Measurements from ENCODE around the gene BCL3. TPM values are rescaled to one million over a fixed set of nuclear protein-coding genes. Genes with fewer than 3 reads are reported as not detected.
A peak's percentile ranks its signal among the peaks of the same experiment; 100 is the strongest.

Gene BCL3
- total RNA-seq, 2 donors from 2014 or later: 149 to 168 TPM

- H3K9me3 ChIP-seq (ENCODE audit: control insufficient read depth, low read length, poor library complexity, severe bottlenecking): no peaks in the 10 kb centered on the region
- H3K4me3 Mint-ChIP-seq: no peak overlapping the region
These were observed 23.3 kb upstream of the BCL3 start for GRCh38 chr19:44725251-44725650.

GRCh38 chr19:44725684-44726083, 22.8 kb upstream of the BCL3 start:
- ATAC-seq (no peak), DNase-seq (no peak)
- Mint-ChIP-seq H3K36me3 (ENCODE audit: low read depth) (peaks cover 3% of the 10 kb centered on the region), H3K4me3 (no peak overlapping the region), H3K4me1 (peaks cover 16% of the 10 kb centered on the region), H3K27me3 (no peaks in the 10 kb centered on the region), H3K27ac (no peak overlapping the region)
- H3K9me3 ChIP-seq (ENCODE audit: control insufficient read depth, low read length, poor library complexity, severe bottlenecking): no peaks in the 10 kb centered on the region

More at GRCh38 chr19:44725251-44725650, 23.3 kb upstream of the BCL3 start:
- peak; percentile 28 for ATAC-seq
- DNase-seq: no peak
- no peak overlapping the region for H3K27ac Mint-ChIP-seq
- H3K36me3 Mint-ChIP-seq (ENCODE audit: low read depth): peaks cover 3% of the 10 kb centered on the region
- no peaks in the 10 kb centered on the region for H3K27me3 Mint-ChIP-seq
- peaks cover 16% of the 10 kb centered on the region for H3K4me1 Mint-ChIP-seq

GRCh38 chr19:44726465-44726864, 22.0 kb upstream of the BCL3 start:
- H3K27ac Mint-ChIP-seq: no peak overlapping the region
- H3K27me3 Mint-ChIP-seq: no peaks in the 10 kb centered on the region
- DNase-seq (no peak), ATAC-seq (no peak)
- H3K4me1 Mint-ChIP-seq: peaks cover 16% of the 10 kb centered on the region
- no peaks in the 10 kb centered on the region for H3K9me3 ChIP-seq (ENCODE audit: control insufficient read depth, low read length, poor library complexity, severe bottlenecking)
- H3K4me3 Mint-ChIP-seq: no peak overlapping the region
- H3K36me3 Mint-ChIP-seq (ENCODE audit: low read depth): peaks cover 3% of the 10 kb centered on the region

GRCh38 chr19:44728178-44728577, 20.3 kb upstream of the BCL3 start:
- Mint-ChIP-seq H3K4me3 (no peak overlapping the region), H3K36me3 (ENCODE audit: low read depth) (peaks cover 3% of the 10 kb centered on the region), H3K27ac (no peak overlapping the region), H3K27me3 (no peaks in the 10 kb centered on the region), H3K4me1 (peaks cover 16% of the 10 kb centered on the region)
- ATAC-seq: no peak
- no peak for DNase-seq
- no peaks in the 10 kb centered on the region for H3K9me3 ChIP-seq (ENCODE audit: control insufficient read depth, low read length, poor library complexity, severe bottlenecking)

GRCh38 chr19:44729516-44730033, 18.9 kb upstream of the BCL3 start:
- no peak for DNase-seq
- Mint-ChIP-seq H3K36me3 (ENCODE audit: low read depth) (peaks cover 3% of the 10 kb centered on the region), H3K4me3 (peak overlapping the region; percentile 15), H3K4me1 (peaks cover 9% of the 10 kb centered on the region), H3K27ac (no peak overlapping the region), H3K27me3 (no peaks in the 10 kb centered on the region)
- no peaks in the 10 kb centered on the region for H3K9me3 ChIP-seq (ENCODE audit: control insufficient read depth, low read length, poor library complexity, severe bottlenecking)
- ATAC-seq: no peak

GRCh38 chr19:44731081-44731480, 17.4 kb upstream of the BCL3 start:
- ATAC-seq (no peak), DNase-seq (no peak)
- Mint-ChIP-seq H3K4me3 (no peak overlapping the region), H3K27me3 (no peaks in the 10 kb centered on the region), H3K4me1 (peaks cover 12% of the 10 kb centered on the region), H3K36me3 (ENCODE audit: low read depth) (peaks cover 3% of the 10 kb centered on the region), H3K27ac (no peak overlapping the region)
- H3K9me3 ChIP-seq (ENCODE audit: control insufficient read depth, low read length, poor library complexity, severe bottlenecking): no peaks in the 10 kb centered on the region

GRCh38 chr19:44731622-44732021, 16.9 kb upstream of the BCL3 start:
- Mint-ChIP-seq H3K4me1 (peaks cover 12% of the 10 kb centered on the region), H3K27me3 (no peaks in the 10 kb centered on the region), H3K27ac (no peak overlapping the region), H3K36me3 (ENCODE audit: low read depth) (peaks cover 3% of the 10 kb centered on the region), H3K4me3 (no peak overlapping the region)
- DNase-seq: no peak
- no peak for ATAC-seq
- H3K9me3 ChIP-seq (ENCODE audit: control insufficient read depth, low read length, poor library complexity, severe bottlenecking): no peaks in the 10 kb centered on the region

GRCh38 chr19:44732235-44733014, 16.1 kb upstream of the BCL3 start:
- ATAC-seq (no peak), DNase-seq (no peak)
- H3K27me3 Mint-ChIP-seq: no peaks in the 10 kb centered on the region
- no peak overlapping the region for H3K27ac Mint-ChIP-seq
- no peaks in the 10 kb centered on the region for H3K9me3 ChIP-seq (ENCODE audit: control insufficient read depth, low read length, poor library complexity, severe bottlenecking)
- peaks cover 3% of the 10 kb centered on the region for H3K36me3 Mint-ChIP-seq (ENCODE audit: low read depth)
- H3K4me1 Mint-ChIP-seq: peaks cover 12% of the 10 kb centered on the region
- H3K4me3 Mint-ChIP-seq: no peak overlapping the region

GRCh38 chr19:44734357-44734756, 14.2 kb upstream of the BCL3 start:
- Mint-ChIP-seq H3K27ac (no peak overlapping the region), H3K27me3 (no peaks in the 10 kb centered on the region), H3K4me3 (no peak overlapping the region), H3K4me1 (peaks cover 7% of the 10 kb centered on the region), H3K36me3 (ENCODE audit: low read depth) (no peaks in the 10 kb centered on the region)
- DNase-seq (no peak), ATAC-seq (no peak)
- H3K9me3 ChIP-seq (ENCODE audit: control insufficient read depth, low read length, poor library complexity, severe bottlenecking): no peaks in the 10 kb centered on the region

- Mint-ChIP-seq H3K4me3 (no peak overlapping the region), H3K27ac (no peak overlapping the region), H3K4me1 (peaks cover 5% of the 10 kb centered on the region), H3K27me3 (no peaks in the 10 kb centered on the region), H3K36me3 (ENCODE audit: low read depth) (no peaks in the 10 kb centered on the region)
- H3K9me3 ChIP-seq (ENCODE audit: control insufficient read depth, low read length, poor library complexity, severe bottlenecking): no peaks in the 10 kb centered on the region
- no peak for DNase-seq
- ATAC-seq: no peak
These were observed 13.5 kb upstream of the BCL3 start for GRCh38 chr19:44735011-44735410.

- Mint-ChIP-seq H3K27ac (no peak overlapping the region), H3K4me1 (peaks cover 7% of the 10 kb centered on the region), H3K27me3 (no peaks in the 10 kb centered on the region), H3K4me3 (no peak overlapping the region), H3K36me3 (ENCODE audit: low read depth) (no peaks in the 10 kb centered on the region)
- DNase-seq (no peak), ATAC-seq (no peak)
- H3K9me3 ChIP-seq (ENCODE audit: control insufficient read depth, low read length, poor library complexity, severe bottlenecking): no peaks in the 10 kb centered on the region
These were observed 11.1 kb upstream of the BCL3 start for GRCh38 chr19:44737238-44738071.

GRCh38 chr19:44738136-44738535, 10.4 kb upstream of the BCL3 start:
- ATAC-seq: no peak
- no peak overlapping the region for H3K27ac Mint-ChIP-seq
- no peaks in the 10 kb centered on the region for H3K36me3 Mint-ChIP-seq (ENCODE audit: low read depth)
- no peak for DNase-seq
- peaks cover 13% of the 10 kb centered on the region for H3K4me1 Mint-ChIP-seq
- H3K4me3 Mint-ChIP-seq: no peak overlapping the region
- H3K9me3 ChIP-seq (ENCODE audit: control insufficient read depth, low read length, poor library complexity, severe bottlenecking): no peaks in the 10 kb centered on the region
- H3K27me3 Mint-ChIP-seq: no peaks in the 10 kb centered on the region
